GM12878 (cell line): ENCODE results near the gene ANKRD13D. TPM values are rescaled to one million over a fixed set of nuclear protein-coding genes. Genes with fewer than 3 reads are reported as not detected.

Experiments used
- BCL11A ChIP-seq: IDR thresholded peaks from 2 replicates; pipeline ENCODE4 v1.6.1; 2011; ENCODE audit warnings: low read depth, low read length
- BMI1 ChIP-seq: fragments of 450-650 bp; IDR thresholded peaks from 2 replicates; pipeline ENCODE4 v1.6.1; 2016; ENCODE audit warnings: mild to moderate bottlenecking, moderate library complexity, borderline replicate concordance
- CHD1 ChIP-seq: IDR thresholded peaks from 2 replicates; pipeline ENCODE4 v1.6.1; 2012; ENCODE audit warnings: low read depth, low read length, improper control_type of control experiment
- FOXM1 ChIP-seq: IDR thresholded peaks from 2 replicates; pipeline ENCODE4 v1.6.1; 2012; ENCODE audit warnings: low read depth, mild to moderate bottlenecking, inconsistent platforms, low read length, moderate library complexity
- GABPA ChIP-seq: IDR thresholded peaks from 2 replicates; pipeline ENCODE4 v1.6.1; 2014; ENCODE audit warnings: antibody characterized with exemption, low read depth, mild to moderate bottlenecking, inconsistent platforms
- KLF5 ChIP-seq: fragments of 450-650 bp; IDR thresholded peaks from 2 replicates; pipeline ENCODE4 v1.6.1; 2014; ENCODE audit warnings: mild to moderate bottlenecking; ENCODE audit not compliant: partially characterized antibody
- MTA2 ChIP-seq: fragments of 450-650 bp; IDR thresholded peaks from 2 replicates; pipeline ENCODE4 v1.6.1; 2016; ENCODE audit warnings: low read depth, mild to moderate bottlenecking, moderate library complexity
- MXI1 ChIP-seq: fragments of 150-350 bp; IDR thresholded peaks from 2 replicates; pipeline ENCODE4 v1.6.1; 2011; ENCODE audit warnings: low read depth, mild to moderate bottlenecking, inconsistent platforms, low read length, improper control_type of control experiment
- NR2C2 ChIP-seq: IDR thresholded peaks from 2 replicates; pipeline ENCODE4 v1.6.1; 2011; ENCODE audit warnings: borderline replicate concordance, low read depth; ENCODE audit not compliant: control insufficient read depth, insufficient read length
- POLR2A ChIP-seq: IDR thresholded peaks from 2 replicates; pipeline ENCODE4 v1.6.1; 2011; ENCODE audit warnings: low read depth, mild to moderate bottlenecking, low read length
- RAD21 ChIP-seq: IDR thresholded peaks from 2 replicates; pipeline ENCODE4 v1.6.1; 2011; ENCODE audit warnings: mild to moderate bottlenecking, low read depth, low read length, moderate library complexity; ENCODE audit not compliant: insufficient read depth
- RB1 ChIP-seq: fragments of 450-650 bp; formaldehyde crosslinking; IDR thresholded peaks from 2 replicates; pipeline ENCODE4 v1.6.1; 2017; ENCODE audit warnings: mild to moderate bottlenecking, borderline replicate concordance
- RELA ChIP-seq: fragments of 450-650 bp; IDR thresholded peaks from 2 replicates; pipeline ENCODE4 v1.8.0; 2014; ENCODE audit warnings: borderline replicate concordance; ENCODE audit not compliant: partially characterized antibody
- SMC3 ChIP-seq: IDR thresholded peaks from 2 replicates; pipeline ENCODE4 v1.6.1; 2011; ENCODE audit warnings: low read length, improper control_type of control experiment, borderline replicate concordance
- TAF1 ChIP-seq: IDR thresholded peaks from 2 replicates; pipeline ENCODE4 v1.6.1; 2011; ENCODE audit warnings: mild to moderate bottlenecking, low read depth, low read length, borderline replicate concordance
- YY1 ChIP-seq: IDR thresholded peaks from 2 replicates; pipeline ENCODE4 v1.6.1; 2011; ENCODE audit warnings: low read depth, mild to moderate bottlenecking, low read length
- ZZZ3 ChIP-seq: IDR thresholded peaks from 2 replicates; pipeline ENCODE4 v1.6.1; 2011; ENCODE audit warnings: low read depth; ENCODE audit not compliant: control insufficient read depth, insufficient read length
- polyA plus RNA-seq, 11 experiments: library from polyadenylated mRNA; depleted of rRNA in 4 of 11; unstranded in 6 of 11; stranded (reverse) in 5 of 11; fragments of >200 nt; fragmentation: Nextera tagmentation in 4 of 11; fragmentation: Illumina TruSeq in 1 of 11; extraction: Ambion mirVana in 4 of 11; extraction: Trizol in 1 of 11; gene quantifications; 1 replicate in 1 of 11; 2 replicates in 10 of 11; pipeline versions ENCODE4 v1.2.1 to v1.2.3, GENCODE V29; 2011 to 2016; ENCODE audit warnings: inconsistent platforms in 2 of 11, missing spikeins in 2 of 11, low read depth in 1 of 11
- total RNA-seq, 4 experiments: library from RNA; depleted of rRNA in 3 of 4; stranded (reverse); fragments of >200 nt in 3 of 4; fragmentation: Illumina TruSeq in 1 of 4; extraction: Trizol in 1 of 4; gene quantifications; 2 replicates each; pipeline versions ENCODE4 v1.2.1 to v1.2.3, GENCODE V29; 2013 to 2021
- TF ChIP-seq, protein P1 (sequence below), 3 experiments: IDR thresholded peaks in 2 of 3; conservative IDR thresholded peaks in 1 of 3; 2 replicates each; pipeline ENCODE4 v1.5.1; 2011; ENCODE audit warnings: low read depth in 3 of 3, low read length in 3 of 3, mild to moderate bottlenecking in 3 of 3, control low read depth in 2 of 3, moderate library complexity in 2 of 3, inconsistent platforms in 1 of 3, mixed read lengths in 1 of 3; ENCODE audit not compliant: control insufficient read depth in 2 of 3, insufficient read depth in 1 of 3; ENCODE audit errors: extremely low read depth in 1 of 3
- TF ChIP-seq, protein P2 (sequence below): fragments of 450-650 bp; conservative IDR thresholded peaks from 2 replicates; pipeline ENCODE4 v1.6.1; 2017; ENCODE audit warnings: mild to moderate bottlenecking, moderate library complexity
- TF ChIP-seq, protein P3 (sequence below): fragments of 450-650 bp; IDR thresholded peaks from 2 replicates; pipeline ENCODE4 v1.6.1; 2018; ENCODE audit warnings: borderline replicate concordance, mild to moderate bottlenecking; ENCODE audit not compliant: partially characterized antibody
- TF ChIP-seq, protein P4 (sequence below): fragments of 450-650 bp; IDR thresholded peaks from 2 replicates; pipeline ENCODE4 v1.6.1; 2017; ENCODE audit warnings: antibody characterized with exemption, mild to moderate bottlenecking, moderate library complexity

The ANKRD13D gene
- total and polyA plus RNA-seq, 10 of the 15 experiments (the other 5 are each of a cell fraction or from before 2014, with no cell fraction given) = 2.0 to 56.2 (median 21.4) TPM

DNA sequence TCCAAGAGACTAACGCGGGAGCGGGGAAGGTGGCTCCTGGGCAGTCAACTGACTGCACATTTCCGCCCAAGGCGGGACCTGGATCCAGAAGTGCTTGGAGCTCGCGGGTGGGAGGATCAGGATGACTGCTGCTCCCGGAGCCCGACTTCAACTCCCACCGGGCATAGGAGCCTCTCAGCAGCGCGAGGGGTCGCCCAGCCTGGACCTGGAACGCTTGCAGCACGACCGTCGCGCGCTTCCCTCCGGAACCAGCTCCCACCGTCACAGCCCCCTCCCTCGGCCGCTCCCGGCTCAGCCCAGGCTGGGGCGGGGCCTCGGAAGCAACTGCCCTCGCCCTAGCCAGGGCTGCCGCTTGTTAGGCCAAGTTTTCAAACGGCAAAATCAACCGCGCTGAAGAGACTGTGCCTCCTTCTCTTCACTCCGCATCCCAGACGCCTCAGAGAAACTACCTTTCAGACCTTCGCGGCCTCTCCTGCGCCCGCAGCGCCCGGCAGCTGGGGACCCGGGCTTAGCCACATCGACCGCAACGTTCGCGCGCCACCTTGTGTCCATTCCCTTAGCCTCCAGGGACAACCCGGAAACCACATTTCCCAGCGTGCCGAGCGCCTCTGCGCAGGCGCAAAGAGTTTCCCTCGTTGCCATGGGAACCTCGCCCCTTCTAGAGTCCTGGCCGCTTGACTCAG, 28.2 kb downstream of the ANKRD13D start (continued):
- TF ChIP-seq, protein P1, sequence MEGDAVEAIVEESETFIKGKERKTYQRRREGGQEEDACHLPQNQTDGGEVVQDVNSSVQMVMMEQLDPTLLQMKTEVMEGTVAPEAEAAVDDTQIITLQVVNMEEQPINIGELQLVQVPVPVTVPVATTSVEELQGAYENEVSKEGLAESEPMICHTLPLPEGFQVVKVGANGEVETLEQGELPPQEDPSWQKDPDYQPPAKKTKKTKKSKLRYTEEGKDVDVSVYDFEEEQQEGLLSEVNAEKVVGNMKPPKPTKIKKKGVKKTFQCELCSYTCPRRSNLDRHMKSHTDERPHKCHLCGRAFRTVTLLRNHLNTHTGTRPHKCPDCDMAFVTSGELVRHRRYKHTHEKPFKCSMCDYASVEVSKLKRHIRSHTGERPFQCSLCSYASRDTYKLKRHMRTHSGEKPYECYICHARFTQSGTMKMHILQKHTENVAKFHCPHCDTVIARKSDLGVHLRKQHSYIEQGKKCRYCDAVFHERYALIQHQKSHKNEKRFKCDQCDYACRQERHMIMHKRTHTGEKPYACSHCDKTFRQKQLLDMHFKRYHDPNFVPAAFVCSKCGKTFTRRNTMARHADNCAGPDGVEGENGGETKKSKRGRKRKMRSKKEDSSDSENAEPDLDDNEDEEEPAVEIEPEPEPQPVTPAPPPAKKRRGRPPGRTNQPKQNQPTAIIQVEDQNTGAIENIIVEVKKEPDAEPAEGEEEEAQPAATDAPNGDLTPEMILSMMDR (IDR thresholded peaks at IDR 0.05 in 2 of 3, conservative IDR thresholded peaks at IDR 0.05 in 1 of 3; ENCODE audit: control insufficient read depth in 2 of 3, extremely low read depth in 1 of 3, insufficient read depth in 1 of 3, low read depth in 3 of 3, low read length in 3 of 3) = peak; percentile 87 to 97 (median 96); a peak in 5 of 6 replicates
- TF ChIP-seq, protein P2, sequence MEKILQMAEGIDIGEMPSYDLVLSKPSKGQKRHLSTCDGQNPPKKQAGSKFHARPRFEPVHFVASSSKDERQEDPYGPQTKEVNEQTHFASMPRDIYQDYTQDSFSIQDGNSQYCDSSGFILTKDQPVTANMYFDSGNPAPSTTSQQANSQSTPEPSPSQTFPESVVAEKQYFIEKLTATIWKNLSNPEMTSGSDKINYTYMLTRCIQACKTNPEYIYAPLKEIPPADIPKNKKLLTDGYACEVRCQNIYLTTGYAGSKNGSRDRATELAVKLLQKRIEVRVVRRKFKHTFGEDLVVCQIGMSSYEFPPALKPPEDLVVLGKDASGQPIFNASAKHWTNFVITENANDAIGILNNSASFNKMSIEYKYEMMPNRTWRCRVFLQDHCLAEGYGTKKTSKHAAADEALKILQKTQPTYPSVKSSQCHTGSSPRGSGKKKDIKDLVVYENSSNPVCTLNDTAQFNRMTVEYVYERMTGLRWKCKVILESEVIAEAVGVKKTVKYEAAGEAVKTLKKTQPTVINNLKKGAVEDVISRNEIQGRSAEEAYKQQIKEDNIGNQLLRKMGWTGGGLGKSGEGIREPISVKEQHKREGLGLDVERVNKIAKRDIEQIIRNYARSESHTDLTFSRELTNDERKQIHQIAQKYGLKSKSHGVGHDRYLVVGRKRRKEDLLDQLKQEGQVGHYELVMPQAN = peak; percentile 37; the same call in 1 of the 2 replicates
- TF ChIP-seq KLF5 (peak; percentile 47), MXI1 (peak; percentile 97), NR2C2 (no peak), BCL11A (0 out of 2 replicates have a peak, but pooled peaks have one; percentile 7), GABPA (no peak), POLR2A (peak; percentile 71), SMC3 (peak; percentile 93), RB1 (peak; percentile 86; the same call in 1 of the 2 replicates), YY1 (peak; percentile 85), CHD1 (no peak), BMI1 (peak; percentile 100), FOXM1 (no peak), TAF1 (0 out of 2 replicates have a peak, but pooled peaks have one; percentile 28), MTA2 (peak; percentile 26; the same call in 1 of the 2 replicates), ZZZ3 (no peak), RELA (no peak), RAD21 (peak; percentile 88)
- TF ChIP-seq, protein P3, sequence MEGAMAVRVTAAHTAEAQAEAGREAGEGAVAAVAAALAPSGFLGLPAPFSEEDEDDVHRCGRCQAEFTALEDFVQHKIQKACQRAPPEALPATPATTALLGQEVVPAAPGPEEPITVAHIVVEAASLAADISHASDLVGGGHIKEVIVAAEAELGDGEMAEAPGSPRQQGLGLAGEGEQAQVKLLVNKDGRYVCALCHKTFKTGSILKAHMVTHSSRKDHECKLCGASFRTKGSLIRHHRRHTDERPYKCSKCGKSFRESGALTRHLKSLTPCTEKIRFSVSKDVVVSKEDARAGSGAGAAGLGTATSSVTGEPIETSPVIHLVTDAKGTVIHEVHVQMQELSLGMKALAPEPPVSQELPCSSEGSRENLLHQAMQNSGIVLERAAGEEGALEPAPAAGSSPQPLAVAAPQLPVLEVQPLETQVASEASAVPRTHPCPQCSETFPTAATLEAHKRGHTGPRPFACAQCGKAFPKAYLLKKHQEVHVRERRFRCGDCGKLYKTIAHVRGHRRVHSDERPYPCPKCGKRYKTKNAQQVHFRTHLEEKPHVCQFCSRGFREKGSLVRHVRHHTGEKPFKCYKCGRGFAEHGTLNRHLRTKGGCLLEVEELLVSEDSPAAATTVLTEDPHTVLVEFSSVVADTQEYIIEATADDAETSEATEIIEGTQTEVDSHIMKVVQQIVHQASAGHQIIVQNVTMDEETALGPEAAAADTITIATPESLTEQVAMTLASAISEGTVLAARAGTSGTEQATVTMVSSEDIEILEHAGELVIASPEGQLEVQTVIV = no peak
- TF ChIP-seq, protein P4, sequence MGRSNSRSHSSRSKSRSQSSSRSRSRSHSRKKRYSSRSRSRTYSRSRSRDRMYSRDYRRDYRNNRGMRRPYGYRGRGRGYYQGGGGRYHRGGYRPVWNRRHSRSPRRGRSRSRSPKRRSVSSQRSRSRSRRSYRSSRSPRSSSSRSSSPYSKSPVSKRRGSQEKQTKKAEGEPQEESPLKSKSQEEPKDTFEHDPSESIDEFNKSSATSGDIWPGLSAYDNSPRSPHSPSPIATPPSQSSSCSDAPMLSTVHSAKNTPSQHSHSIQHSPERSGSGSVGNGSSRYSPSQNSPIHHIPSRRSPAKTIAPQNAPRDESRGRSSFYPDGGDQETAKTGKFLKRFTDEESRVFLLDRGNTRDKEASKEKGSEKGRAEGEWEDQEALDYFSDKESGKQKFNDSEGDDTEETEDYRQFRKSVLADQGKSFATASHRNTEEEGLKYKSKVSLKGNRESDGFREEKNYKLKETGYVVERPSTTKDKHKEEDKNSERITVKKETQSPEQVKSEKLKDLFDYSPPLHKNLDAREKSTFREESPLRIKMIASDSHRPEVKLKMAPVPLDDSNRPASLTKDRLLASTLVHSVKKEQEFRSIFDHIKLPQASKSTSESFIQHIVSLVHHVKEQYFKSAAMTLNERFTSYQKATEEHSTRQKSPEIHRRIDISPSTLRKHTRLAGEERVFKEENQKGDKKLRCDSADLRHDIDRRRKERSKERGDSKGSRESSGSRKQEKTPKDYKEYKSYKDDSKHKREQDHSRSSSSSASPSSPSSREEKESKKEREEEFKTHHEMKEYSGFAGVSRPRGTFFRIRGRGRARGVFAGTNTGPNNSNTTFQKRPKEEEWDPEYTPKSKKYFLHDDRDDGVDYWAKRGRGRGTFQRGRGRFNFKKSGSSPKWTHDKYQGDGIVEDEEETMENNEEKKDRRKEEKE = no peak
